Neural progenitor cell (in vitro differentiated cells): Measurements from ENCODE around the gene TEX54.

Experiments used
- EZH2 ChIP-seq: fragments of 200-600 bp; sonication (generic); IDR thresholded peaks from 2 replicates; pipeline ENCODE4 v1.6.1; 2017; ENCODE audit warnings: antibody characterized with exemption, mild to moderate bottlenecking, moderate library complexity
- EZH2phosphoT487 ChIP-seq: fragments of 200-600 bp; sonication (generic); IDR thresholded peaks from 2 replicates; pipeline ENCODE4 v1.6.1; 2017; ENCODE audit warnings: antibody characterized with exemption
- TF ChIP-seq, protein P1 (sequence below): fragments of 200-600 bp; sonication (generic); IDR thresholded peaks from 2 replicates; pipeline ENCODE4 v1.5.1; 2017; ENCODE audit warnings: antibody characterized with exemption, mild to moderate bottlenecking

- TF ChIP-seq EZH2: no peak
- TF ChIP-seq, protein P1, sequence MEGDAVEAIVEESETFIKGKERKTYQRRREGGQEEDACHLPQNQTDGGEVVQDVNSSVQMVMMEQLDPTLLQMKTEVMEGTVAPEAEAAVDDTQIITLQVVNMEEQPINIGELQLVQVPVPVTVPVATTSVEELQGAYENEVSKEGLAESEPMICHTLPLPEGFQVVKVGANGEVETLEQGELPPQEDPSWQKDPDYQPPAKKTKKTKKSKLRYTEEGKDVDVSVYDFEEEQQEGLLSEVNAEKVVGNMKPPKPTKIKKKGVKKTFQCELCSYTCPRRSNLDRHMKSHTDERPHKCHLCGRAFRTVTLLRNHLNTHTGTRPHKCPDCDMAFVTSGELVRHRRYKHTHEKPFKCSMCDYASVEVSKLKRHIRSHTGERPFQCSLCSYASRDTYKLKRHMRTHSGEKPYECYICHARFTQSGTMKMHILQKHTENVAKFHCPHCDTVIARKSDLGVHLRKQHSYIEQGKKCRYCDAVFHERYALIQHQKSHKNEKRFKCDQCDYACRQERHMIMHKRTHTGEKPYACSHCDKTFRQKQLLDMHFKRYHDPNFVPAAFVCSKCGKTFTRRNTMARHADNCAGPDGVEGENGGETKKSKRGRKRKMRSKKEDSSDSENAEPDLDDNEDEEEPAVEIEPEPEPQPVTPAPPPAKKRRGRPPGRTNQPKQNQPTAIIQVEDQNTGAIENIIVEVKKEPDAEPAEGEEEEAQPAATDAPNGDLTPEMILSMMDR: no peak
- TF ChIP-seq EZH2phosphoT487: no peak
These were observed 26.6 kb downstream of the TEX54 start for GRCh38 chr11:62805961-62806441.
